WTC11 (cell line): ENCODE measurements around the gene THRSP. TPM values are rescaled to one million over a fixed set of nuclear protein-coding genes. Genes with fewer than 3 reads are reported as not detected.

Source experiments
- ATAC-seq: fragments of 200-7000 bp; cut with Tn5 transposase; 2 replicates; pipeline ENCODE4 v1.10.0; 2021; ENCODE audit warnings: mild to moderate bottlenecking, moderate library complexity
- CTCF ChIA-PET: fragments of 300-600 bp; sonication (Branson Sonifier 250); formaldehyde crosslinking; loops from one replicate; lab custom pipeline; 2021; ENCODE audit warnings: antibody characterized with exemption; lab: Charles Lee
- POLR2A ChIA-PET: fragments of 350-600 bp; sonication (Branson Sonifier 250); formaldehyde crosslinking; loops from one replicate; lab custom pipeline; 2021; ENCODE audit warnings: antibody characterized with exemption; lab: Charles Lee
- DNase-seq: peaks from one replicate; pipeline ENCODE4 v3.0.0; 2021; ENCODE audit warnings: low spot score
- H3K27ac Mint-ChIP-seq: 2 replicates; pipeline ENCODE4 v1.8.0; 2021; ENCODE audit warnings: mixed read lengths
- H3K27me3 Mint-ChIP-seq: 2 replicates; pipeline ENCODE4 v1.8.0; 2021; ENCODE audit warnings: low read depth, mild to moderate bottlenecking, moderate library complexity, mixed read lengths
- H3K36me3 Mint-ChIP-seq: 2 replicates; pipeline ENCODE4 v1.8.0; 2021; ENCODE audit warnings: mixed read lengths
- H3K4me1 Mint-ChIP-seq: 2 replicates; pipeline ENCODE4 v1.8.0; 2022; ENCODE audit warnings: mixed read lengths
- H3K4me3 Mint-ChIP-seq: 2 replicates; pipeline ENCODE4 v1.8.0; 2021; ENCODE audit warnings: mild to moderate bottlenecking, moderate library complexity, mixed read lengths
- H3K9me3 Mint-ChIP-seq: 2 replicates; pipeline ENCODE4 v1.8.0; 2021; ENCODE audit warnings: mixed read lengths
- ATF2 ChIP-seq: sonication (generic); formaldehyde crosslinking; IDR thresholded peaks from 2 replicates; pipeline ENCODE4 v1.8.1; 2022; ENCODE audit warnings: low read depth, missing genetic modification reagents, borderline replicate concordance
- ATF6 ChIP-seq: sonication (generic); formaldehyde crosslinking; IDR thresholded peaks from 2 replicates; pipeline ENCODE4 v1.8.1; 2023; ENCODE audit warnings: mild to moderate bottlenecking, missing genetic modification reagents
- CREB1 ChIP-seq: sonication (generic); formaldehyde crosslinking; IDR thresholded peaks from 2 replicates; pipeline ENCODE4 v1.8.0; 2023; ENCODE audit warnings: mild to moderate bottlenecking, missing genetic modification reagents
- E2F4 ChIP-seq: sonication (generic); formaldehyde crosslinking; IDR thresholded peaks from 2 replicates; pipeline ENCODE4 v1.8.1; 2022; ENCODE audit warnings: low read depth, mild to moderate bottlenecking, moderate library complexity, missing genetic modification reagents, borderline replicate concordance
- FOXJ3 ChIP-seq: sonication (generic); formaldehyde crosslinking; IDR thresholded peaks from 2 replicates; pipeline ENCODE4 v1.9.0; 2021; ENCODE audit warnings: missing genetic modification reagents, mild to moderate bottlenecking, borderline replicate concordance
- IRF1 ChIP-seq: sonication (generic); formaldehyde crosslinking; IDR thresholded peaks from 2 replicates; pipeline ENCODE4 v1.8.0; 2023; ENCODE audit warnings: missing genetic modification reagents
- IRF2 ChIP-seq: sonication (generic); formaldehyde crosslinking; IDR thresholded peaks from 2 replicates; pipeline ENCODE4 v1.8.0; 2022; ENCODE audit warnings: low read depth, missing genetic modification reagents, borderline replicate concordance
- JAZF1 ChIP-seq: fragments of 250-450 bp; sonication (Bioruptor Pico); IDR thresholded peaks from 2 replicates; pipeline ENCODE4 v1.9.0; 2021; ENCODE audit warnings: moderate library complexity, mild to moderate bottlenecking, inconsistent platforms
- KAT7 ChIP-seq: sonication (generic); formaldehyde crosslinking; IDR thresholded peaks from 2 replicates; pipeline ENCODE4 v1.8.1; 2023; ENCODE audit warnings: missing genetic modification reagents, mild to moderate bottlenecking, borderline replicate concordance
- NR3C1 ChIP-seq: sonication (generic); formaldehyde crosslinking; conservative IDR thresholded peaks from 2 replicates; pipeline ENCODE4 v1.8.1; 2023; ENCODE audit warnings: low read depth, mild to moderate bottlenecking, missing genetic modification reagents
- RELA ChIP-seq: sonication (generic); formaldehyde crosslinking; IDR thresholded peaks from 2 replicates; pipeline ENCODE4 v1.8.1; 2022; ENCODE audit warnings: missing genetic modification reagents, mild to moderate bottlenecking, borderline replicate concordance
- RORB ChIP-seq: fragments of 250-450 bp; sonication (Bioruptor Pico); IDR thresholded peaks from 2 replicates; pipeline ENCODE4 v1.9.0; 2021; ENCODE audit warnings: mild to moderate bottlenecking
- SMAD3 ChIP-seq: sonication (generic); formaldehyde crosslinking; IDR thresholded peaks from 2 replicates; pipeline ENCODE4 v1.8.0; 2022; ENCODE audit warnings: missing genetic modification reagents, mild to moderate bottlenecking, borderline replicate concordance
- SOX15 ChIP-seq: fragments of 250-450 bp; sonication (Bioruptor Pico); IDR thresholded peaks from 2 replicates; pipeline ENCODE4 v1.9.0; 2021; ENCODE audit warnings: mild to moderate bottlenecking
- ZMAT4 ChIP-seq: fragments of 250-450 bp; sonication (Bioruptor Pico); IDR thresholded peaks from 2 replicates; pipeline ENCODE4 v1.9.0; 2021; ENCODE audit warnings: mild to moderate bottlenecking
- ZNF232 ChIP-seq: sonication (generic); formaldehyde crosslinking; IDR thresholded peaks from 2 replicates; pipeline ENCODE4 v1.8.0; 2022; ENCODE audit warnings: mild to moderate bottlenecking, missing genetic modification reagents
- ZNF317 ChIP-seq: sonication (generic); formaldehyde crosslinking; IDR thresholded peaks from 2 replicates; pipeline ENCODE4 v1.8.1; 2023; ENCODE audit warnings: low read depth, mild to moderate bottlenecking, moderate library complexity, missing genetic modification reagents, borderline replicate concordance
- ZNF396 ChIP-seq: fragments of 250-450 bp; sonication (Bioruptor Pico); IDR thresholded peaks from 2 replicates; pipeline ENCODE4 v1.8.0; 2021; ENCODE audit warnings: mild to moderate bottlenecking, moderate library complexity, borderline replicate concordance
- ZNF532 ChIP-seq: fragments of 250-450 bp; sonication (Bioruptor Pico); IDR thresholded peaks from 2 replicates; pipeline ENCODE4 v1.9.0; 2021; ENCODE audit warnings: mild to moderate bottlenecking, borderline replicate concordance
- ZSCAN18 ChIP-seq: fragments of 250-450 bp; sonication (Bioruptor Pico); IDR thresholded peaks from 2 replicates; pipeline ENCODE4 v2.1.2; 2022; ENCODE audit warnings: mild to moderate bottlenecking, moderate library complexity
- total RNA-seq: library from RNA; stranded (reverse); gene quantifications from 3 replicates; pipeline ENCODE4 v1.2.3, GENCODE V29; 2021

THRSP gene
- total RNA-seq, 1 experiment from 2014 or later, result not detected

- H3K9me3 Mint-ChIP-seq, result no peaks in the 10 kb centered on the region
- POLR2A ChIA-PET, result no interaction called here
- DNase-seq, result no peak
- H3K27me3 Mint-ChIP-seq, result no peaks in the 10 kb centered on the region
- TF ChIP-seq IRF2 (CRISPR knock-in tag) (no peak), SMAD3 (CRISPR knock-in tag) (no peak), FOXJ3 (CRISPR knock-in tag) (no peak), IRF1 (CRISPR knock-in tag) (no peak), CREB1 (CRISPR knock-in tag) (no peak), ZNF396 (CRISPR knock-in tag) (no peak), ZNF232 (CRISPR knock-in tag) (no peak), ZMAT4 (CRISPR knock-in tag) (no peak), E2F4 (CRISPR knock-in tag) (no peak), ZNF532 (CRISPR knock-in tag) (no peak), KAT7 (CRISPR knock-in tag) (no peak), ZNF317 (no peak), RORB (no peak)
- TF ChIP-seq, all 79 proteins: peak for 0
- no peak overlapping the region for H3K4me3 Mint-ChIP-seq
- H3K27ac Mint-ChIP-seq, result no peak overlapping the region
- H3K36me3 Mint-ChIP-seq, result no peaks in the 10 kb centered on the region
- CTCF ChIA-PET, result interaction anchor here (1.0 kb wide), 1 partner anchor 14 kb away, joined by 3 read pairs; no protein-coding TSS in a partner anchor
- ATAC-seq, result no peak
- no peaks in the 10 kb centered on the region for H3K4me1 Mint-ChIP-seq
These were observed 3.1 kb upstream of the THRSP start for GRCh38 chr11:78060533-78060932.

GRCh38 chr11:78061088-78061920 is 2.4 kb upstream of the THRSP start:
- H3K4me1 Mint-ChIP-seq, result no peaks in the 10 kb centered on the region
- no peaks in the 10 kb centered on the region for H3K36me3 Mint-ChIP-seq
- DNase-seq (no peak), ATAC-seq (no peak)
- TF ChIP-seq NR3C1 (CRISPR knock-in tag) (no peak), ATF2 (CRISPR knock-in tag) (no peak), JAZF1 (CRISPR knock-in tag) (no peak), RELA (no peak), ZSCAN18 (CRISPR knock-in tag) (no peak), ATF6 (CRISPR knock-in tag) (no peak), SOX15 (CRISPR knock-in tag) (no peak)
- TF ChIP-seq, all 79 proteins: peak for 0
- ChIA-PET CTCF (interaction anchor here (1.0 kb wide), 1 partner anchor 15 kb away, joined by 3 read pairs; no protein-coding TSS in a partner anchor), POLR2A (no interaction called here)
- Mint-ChIP-seq H3K27ac (no peak overlapping the region), H3K27me3 (no peaks in the 10 kb centered on the region), H3K4me3 (no peak overlapping the region), H3K9me3 (no peaks in the 10 kb centered on the region)
